ENCODE measurements around the gene DCTN2.

GRCh38 chr12:57586832-57587429 lies 39.9 kb upstream of the DCTN2 start:
- TF ChIP-seq CTCF (optimal IDR thresholded peaks at IDR 0.05 in 1 of 3, IDR thresholded peaks at IDR 0.05 in 1 of 3, conservative IDR thresholded peaks at IDR 0.05 in 1 of 3; ENCODE audit: extremely low read depth in 1 of 3, insufficient read depth in 2 of 3, low read length in 3 of 3) (no peak), EZH2 (IDR thresholded peaks at IDR 0.05; ENCODE audit: low read length) (no peak)
